GM12892 (cell line): ENCODE data around the gene SMYD3.

Experiments
- DNase-seq: peaks from one replicate; pipeline ENCODE4 v3.0.0; 2011; ENCODE audit not compliant: insufficient read length
- FAIRE-seq: peaks from 2 replicates; lab custom pipeline; 2011; peaks lifted over from hg19 to GRCh38; lab: Jason Lieb, UNC
- POLR2A ChIP-seq: IDR thresholded peaks from 2 replicates; pipeline ENCODE4 v1.6.1; 2011; ENCODE audit warnings: low read depth, low read length, control low read depth
- POLR2AphosphoS5 ChIP-seq: IDR thresholded peaks from 2 replicates; pipeline ENCODE4 v1.6.1; 2011; ENCODE audit warnings: low read depth, low read length, control low read depth
- TAF1 ChIP-seq: IDR thresholded peaks from 2 replicates; pipeline ENCODE4 v1.6.1; 2011; ENCODE audit warnings: low read depth, mild to moderate bottlenecking, control low read depth, low read length, borderline replicate concordance

The SMYD3 gene

DNA sequence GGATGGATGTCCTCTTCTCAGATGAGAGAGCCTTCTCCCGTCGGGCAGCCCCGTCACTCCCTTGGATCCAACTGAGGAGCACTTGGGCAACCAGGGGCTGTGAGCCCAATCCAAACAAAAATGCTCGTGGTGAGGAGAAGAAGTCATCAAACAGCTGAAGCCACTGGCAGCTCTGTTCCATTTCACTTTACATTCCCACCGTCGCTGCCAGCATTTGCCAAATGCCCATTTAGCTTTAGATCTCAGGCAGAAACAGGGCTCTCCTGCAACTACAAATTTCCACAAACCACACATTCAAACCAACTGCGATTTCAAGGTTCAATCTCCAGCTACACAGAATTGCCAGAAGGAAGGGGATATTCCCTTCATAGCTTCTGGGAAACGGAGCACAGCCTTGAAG is 634.6 kb downstream of the SMYD3 start:
- TF ChIP-seq POLR2A (no peak), POLR2AphosphoS5 (no peak), TAF1 (no peak)
- FAIRE-seq = no peak

DNA sequence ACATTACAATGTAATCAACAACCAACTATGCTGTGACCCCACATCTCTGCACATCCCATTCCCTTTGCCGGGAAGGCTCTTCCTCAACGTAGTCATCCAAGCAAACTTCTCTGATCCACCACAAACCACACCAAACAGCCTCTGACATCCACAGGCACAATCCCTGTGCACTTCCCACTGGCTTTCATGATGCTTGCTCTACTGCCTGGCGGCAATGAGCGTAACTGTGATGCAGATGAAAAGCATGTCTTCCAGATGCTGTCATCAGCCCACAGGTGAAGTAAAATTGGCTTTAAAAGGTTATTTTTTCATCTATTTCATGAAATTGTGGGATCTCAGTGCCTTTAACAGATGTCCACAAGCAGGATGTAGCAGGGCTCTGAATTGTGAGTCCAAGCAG is 635.2 kb downstream of the SMYD3 start:
- FAIRE-seq (no peak), DNase-seq (no peak)
- no peak for TF ChIP-seq POLR2A
- no peak for TF ChIP-seq POLR2AphosphoS5
- no peak for TF ChIP-seq TAF1

More for the DNA sequence above, 634.6 kb downstream of the SMYD3 start:
- DNase-seq = no peak

DNA sequence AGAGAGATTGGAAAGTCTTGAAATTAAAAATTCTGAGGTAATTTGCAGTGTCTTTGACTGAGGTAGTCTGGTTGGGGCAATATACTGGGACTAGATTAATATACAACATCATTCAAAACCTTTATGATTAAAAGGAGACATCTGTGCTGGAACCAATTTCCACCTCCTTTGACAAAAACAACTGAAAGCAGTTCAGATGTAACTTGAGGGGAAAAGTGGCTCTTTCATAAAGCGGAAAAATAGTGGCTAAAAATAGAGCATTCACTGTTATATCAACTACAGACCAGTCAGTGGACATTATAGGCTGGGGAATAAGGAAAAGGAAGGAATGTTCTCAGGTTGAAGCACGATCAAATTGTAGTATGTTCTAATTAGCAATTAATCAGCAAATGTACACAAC is 635.9 kb downstream of the SMYD3 start:
- TF ChIP-seq POLR2A (no peak), POLR2AphosphoS5 (no peak), TAF1 (no peak)
- FAIRE-seq (no peak), DNase-seq (no peak)

DNA sequence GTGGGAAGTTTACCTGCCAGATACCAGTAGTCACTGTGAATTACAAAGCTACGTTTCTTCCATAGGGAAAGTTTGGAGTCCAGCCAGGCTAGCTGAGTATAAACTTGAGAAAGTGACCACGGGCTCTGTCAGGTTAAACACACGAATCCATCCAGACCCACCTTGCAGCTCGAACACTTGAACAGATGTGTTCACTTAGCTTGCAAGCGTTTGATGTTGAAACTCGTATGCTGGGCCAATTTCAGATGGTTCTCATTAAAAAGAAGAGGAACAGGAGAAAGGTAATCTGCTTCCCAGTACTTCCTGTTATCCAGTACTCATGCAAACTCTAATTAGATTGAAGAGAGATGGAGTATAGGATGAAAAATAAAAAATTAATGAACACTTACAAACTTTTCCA is 636.4 kb downstream of the SMYD3 start:
- FAIRE-seq (no peak), DNase-seq (no peak)
- no peak for TF ChIP-seq POLR2AphosphoS5
- no peak for TF ChIP-seq POLR2A
- no peak for TF ChIP-seq TAF1

DNA sequence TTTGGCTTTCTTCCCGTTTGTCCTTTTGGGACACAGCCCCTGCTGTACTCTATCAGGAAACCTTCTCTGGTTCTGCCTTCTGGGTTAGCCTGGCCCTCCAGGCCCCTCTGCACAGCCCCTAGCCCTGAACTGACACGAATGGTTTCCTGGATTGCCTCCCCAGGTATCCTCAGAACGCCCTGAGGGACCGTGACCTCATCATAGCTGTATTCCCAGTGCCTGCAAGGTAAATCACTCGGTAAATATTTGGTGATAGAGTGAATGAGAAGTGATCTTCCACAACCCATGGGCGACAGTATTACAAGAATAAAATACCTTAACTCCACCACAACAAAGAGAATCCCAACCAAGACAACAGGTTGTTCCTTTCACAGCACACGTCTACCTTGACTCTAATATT is 637.2 kb downstream of the SMYD3 start:
- TF ChIP-seq TAF1 = no peak
- no peak for TF ChIP-seq POLR2A
- TF ChIP-seq POLR2AphosphoS5 = no peak
- DNase-seq = no peak
- FAIRE-seq = no peak

DNA sequence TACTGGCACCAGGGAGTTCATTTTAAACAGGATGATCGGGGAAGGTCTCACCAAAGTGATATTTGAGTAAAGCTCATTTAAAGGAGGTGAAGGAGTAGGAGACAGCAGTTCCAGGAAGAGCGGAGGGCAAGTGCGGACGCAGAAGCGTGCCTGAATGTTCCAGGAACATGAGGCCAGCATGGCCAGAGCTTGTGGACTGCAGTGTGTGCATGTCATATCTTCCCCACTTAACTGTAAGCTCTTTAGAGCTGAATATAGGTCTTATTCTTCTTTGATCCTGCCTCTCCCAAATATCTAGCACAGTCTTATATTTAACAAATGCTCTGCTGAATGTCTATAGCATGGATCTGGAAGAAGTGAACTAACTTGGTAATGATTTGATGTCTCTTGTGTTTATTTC is 639.3 kb downstream of the SMYD3 start:
- FAIRE-seq = no peak
- TF ChIP-seq POLR2AphosphoS5 (no peak), TAF1 (no peak), POLR2A (no peak)

DNA sequence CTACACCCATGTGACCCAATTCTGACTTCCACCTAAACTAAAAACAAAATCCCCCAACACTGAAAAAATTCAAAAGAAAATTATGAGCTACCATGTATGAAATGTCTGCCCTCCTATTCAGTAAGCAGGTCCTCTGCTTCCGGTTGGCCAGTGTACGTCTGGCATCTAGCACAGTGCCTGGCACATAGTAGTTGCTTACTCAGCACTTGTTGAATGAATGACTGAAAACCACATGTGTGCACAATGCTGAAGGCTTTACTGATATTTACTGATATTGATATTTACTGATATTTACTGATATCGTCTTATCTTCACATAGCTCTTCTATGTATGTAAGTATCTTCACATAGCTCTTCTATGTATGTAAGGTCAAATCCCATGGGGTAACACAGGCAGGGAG is 642.2 kb downstream of the SMYD3 start:
- TF ChIP-seq POLR2AphosphoS5 = no peak
- no peak for TF ChIP-seq POLR2A
- TF ChIP-seq TAF1 = no peak
- no peak for DNase-seq
- FAIRE-seq = no peak

More for the DNA sequence above, 639.3 kb downstream of the SMYD3 start:
- no peak for DNase-seq

DNA sequence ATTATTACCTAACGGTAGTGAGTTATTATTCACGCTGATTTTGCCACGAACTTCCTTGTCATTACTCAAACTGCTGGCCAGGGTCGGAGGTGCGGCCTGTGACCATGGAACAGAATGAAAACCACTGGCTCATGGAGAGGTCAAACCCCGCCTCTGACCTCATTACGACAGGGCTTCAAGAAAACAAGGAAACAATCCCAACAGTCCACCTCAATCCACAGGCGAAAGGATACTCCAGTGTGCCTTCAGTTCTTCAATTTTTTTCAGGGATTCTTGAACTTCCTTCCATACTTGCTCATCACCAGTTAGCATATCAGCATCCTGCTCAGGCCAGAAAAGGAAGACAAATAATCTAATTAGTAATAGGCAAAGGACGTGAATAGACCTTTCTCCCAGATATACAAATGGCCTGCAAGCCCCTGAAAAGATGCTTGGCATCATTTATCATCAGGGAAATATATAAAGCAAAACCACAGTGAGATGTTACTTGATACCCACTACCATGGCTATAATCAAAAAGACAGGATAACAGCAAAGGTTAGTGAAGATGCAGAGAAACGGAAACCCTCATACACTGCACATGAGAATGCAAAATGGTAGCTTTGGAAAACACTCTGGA is 643.4 kb downstream of the SMYD3 start:
- DNase-seq = no peak

DNA sequence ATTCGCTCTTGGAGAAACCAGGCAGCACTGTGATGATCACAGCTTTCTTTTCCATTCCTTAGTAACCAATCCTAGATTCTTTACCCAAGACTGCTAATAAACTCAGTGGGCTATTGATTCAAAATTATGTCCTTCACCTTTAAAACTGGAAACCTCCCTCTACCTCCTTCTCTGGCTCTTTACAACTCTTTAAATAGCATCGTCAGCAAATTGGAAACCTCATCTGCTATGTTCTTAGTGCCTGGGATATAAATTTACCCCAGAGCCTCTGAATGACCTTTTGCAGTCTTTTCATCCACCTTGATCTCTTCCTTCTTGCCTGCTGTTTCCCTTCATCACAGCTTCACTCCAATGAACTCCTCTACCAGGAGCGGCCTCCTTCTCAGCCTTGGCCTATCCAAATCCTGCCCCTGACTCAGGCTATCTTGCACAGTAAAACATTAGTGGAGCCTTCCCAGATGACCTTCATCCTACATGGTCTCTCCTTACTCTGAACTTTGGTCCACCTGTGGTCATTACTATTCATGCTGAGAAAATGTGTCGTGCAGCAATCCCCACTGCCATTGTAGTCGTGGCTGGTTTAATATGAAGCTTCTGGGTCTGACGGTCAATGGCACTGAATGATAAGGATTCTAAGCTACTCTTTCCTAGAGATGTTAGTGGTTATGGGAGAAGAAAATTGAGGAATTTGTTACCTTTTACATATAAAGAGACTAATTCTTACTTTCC is 644.1 kb downstream of the SMYD3 start:
- TF ChIP-seq TAF1 (no peak), POLR2A (no peak), POLR2AphosphoS5 (no peak)
- no peak for FAIRE-seq
- DNase-seq = no peak

More for the DNA sequence above, 643.4 kb downstream of the SMYD3 start:
- no peak for FAIRE-seq
- TF ChIP-seq POLR2A = no peak
- TF ChIP-seq TAF1 = no peak
- TF ChIP-seq POLR2AphosphoS5 = no peak

- no peak for DNase-seq
- no peak for FAIRE-seq
- no peak for TF ChIP-seq TAF1
- no peak for TF ChIP-seq POLR2A
- TF ChIP-seq POLR2AphosphoS5 = no peak
These were observed 646.2 kb downstream of the SMYD3 start for GRCh38 chr1:245860657-245861544.

DNA sequence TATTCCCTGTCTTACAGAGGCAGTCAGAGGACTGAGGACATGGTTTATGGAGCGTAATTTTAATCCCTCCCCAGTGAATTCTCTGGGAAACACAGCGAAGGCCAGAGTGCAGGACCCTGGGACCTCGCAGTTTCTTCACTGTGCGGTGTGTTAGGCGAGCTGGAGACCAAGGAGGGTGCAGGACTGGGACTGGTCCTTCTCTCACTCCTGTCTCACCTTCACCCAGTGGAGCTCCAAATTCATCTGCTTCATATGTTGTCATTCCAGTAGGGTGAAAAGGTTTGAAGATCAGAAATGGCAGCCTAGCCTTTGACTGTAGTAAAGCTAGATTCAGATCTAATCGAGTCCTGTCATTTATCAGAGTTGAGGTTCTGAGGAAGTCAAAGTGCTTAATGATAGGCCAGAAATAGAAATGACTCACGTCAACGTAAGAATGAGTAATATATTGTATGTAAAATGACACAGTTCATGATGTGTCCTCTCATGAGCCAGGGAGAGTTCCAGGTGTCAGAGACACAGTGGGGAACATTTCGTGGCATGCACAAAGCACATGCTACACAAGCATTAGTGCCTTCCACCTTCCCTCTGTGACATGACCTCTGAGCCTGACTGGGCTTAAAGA is 647.5 kb downstream of the SMYD3 start:
- TF ChIP-seq POLR2AphosphoS5 (no peak), POLR2A (no peak), TAF1 (no peak)
- no peak for DNase-seq
- no peak for FAIRE-seq
